Measurements from ENCODE around the gene DECR2.

DNA sequence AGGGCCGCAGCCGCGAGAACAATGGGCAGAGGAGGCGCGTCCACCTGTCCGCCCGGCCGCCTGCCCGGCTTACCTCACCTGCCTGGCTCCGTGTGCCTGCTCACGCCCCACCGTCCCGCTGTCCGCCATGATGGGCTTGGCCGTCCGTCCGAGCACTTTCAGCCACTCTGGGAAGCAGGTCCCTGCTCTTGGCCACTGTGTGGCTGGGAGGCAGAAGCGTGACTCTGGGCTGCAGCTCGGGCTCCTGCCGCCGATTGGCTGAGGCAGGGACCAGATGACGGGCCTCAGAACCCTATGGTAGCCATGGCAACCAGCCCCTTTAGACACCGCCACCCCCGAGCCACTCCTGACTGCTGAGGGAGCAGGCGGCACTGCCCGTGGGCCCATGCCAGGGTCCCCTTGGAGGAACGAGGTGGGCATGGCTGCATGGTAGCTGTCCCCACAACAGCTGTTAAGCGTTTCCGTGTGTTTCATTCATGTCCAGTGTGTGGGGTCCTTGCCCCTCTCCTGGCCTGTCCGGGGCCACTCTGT, 40.3 kb upstream of the DECR2 start:
- TF ChIP-seq GATA2 (IDR thresholded peaks at IDR 0.05; ENCODE audit: low read depth, low read length) (no peak), GATA3 (IDR thresholded peaks at IDR 0.05; ENCODE audit: low read depth, low read length) (no peak)

Measured in SH-SY5Y (cell line).